Pancreas (tissue), 10 donors: ENCODE results near the gene TNN. TPM values are rescaled to one million over a fixed set of nuclear protein-coding genes. Genes with fewer than 3 reads are reported as not detected.

Experiments
- ATAC-seq, 4 donors: fragments of 200-7000 bp; cut with Tn5 transposase; one replicate each; pipeline versions ENCODE4 v1.8.0 to v1.9.1; 2020; ENCODE audit warnings: mild to moderate bottlenecking in 4 of 4, moderate library complexity in 4 of 4
- DNase-seq, 6 donors: peaks; one replicate each; pipeline ENCODE4 v3.0.0-alpha.2; 2020
- FAIRE-seq: peaks from 2 replicates; lab custom pipeline; 2012; peaks lifted over from hg19 to GRCh38; lab: Jason Lieb, UNC
- H3K27ac ChIP-seq, 4 donors: fragments of 200-600 bp; sonication (generic); 1 replicate in 3 of 4; 2 replicates in 1 of 4; pipeline versions ENCODE4 v1.5.0 to v1.8.0; 2020
- H3K27me3 ChIP-seq, 4 donors: fragments of 200-600 bp; one replicate each; pipeline ENCODE4 v1.8.0; 2021
- H3K36me3 ChIP-seq, 3 donors: fragments of 200-600 bp; sonication (generic) in 1 of 3; one replicate each; pipeline versions ENCODE4 v1.5.0 to v1.8.0; 2020 to 2021
- H3K4me1 ChIP-seq, 3 donors: fragments of 200-600 bp; one replicate each; pipeline ENCODE4 v1.8.0; 2021
- H3K4me3 ChIP-seq, 4 donors: fragments of 200-600 bp; sonication (generic) in 2 of 4; one replicate each; pipeline versions ENCODE4 v1.5.0 to v1.8.0; 2020 to 2021
- H3K9me3 ChIP-seq, 4 donors: fragments of 200-600 bp; one replicate each; pipeline ENCODE4 v1.8.0; 2021
- CTCF ChIP-seq, 4 donors: fragments of 200-600 bp; sonication (generic) in 3 of 4; IDR thresholded peaks; one replicate each; pipeline versions ENCODE4 v1.5.0 to v1.8.0; 2021; ENCODE audit warnings: antibody characterized with exemption in 4 of 4
- WGBS, 2 donors: extraction: QIAGEN DNeasy Blood & Tissue Kit; methylation state at CpG; one replicate each; pipeline ENCODE4 v1.1.7; 2013; 5-methylcytosine and 5-hydroxymethylcytosine counted together
- intact Hi-C, 3 donors: fragments of 100-400 bp; cut with DNase I; formaldehyde crosslinking; loops; one replicate each; pipeline versions ENCODE4 v1.11.1 to v1.14.2; 2022
- polyA plus RNA-seq, 2 donors: library from polyadenylated mRNA; stranded (reverse); fragments of 200-250 nt; gene quantifications; one replicate each; pipeline ENCODE4 v1.2.3, GENCODE V29; 2013
- total RNA-seq, 6 donors: library from RNA; stranded (reverse); fragmentation: NEBNext Ultra II Directional in 4 of 6; extraction: Animal tissue kit (Norgen Biotek cat#: 25700) in 4 of 6; gene quantifications; one replicate each; pipeline versions ENCODE4 v1.2.1 to v1.2.4, GENCODE V29; 2021 to 2023
- donor health status: healthy with polysubstance abuse.
- donor health status: DM: no; HTN: no; CAD: no; lungs with moderate emphysema.
- donor health status: DM: no; HTN: no; CAD: no.
- donor health status: control.
- donor health status: control.
- donor health status: Bipolar disorder and iron deficiency.
- donor health status: DM: yes; HTN: yes; CAD: no.
- donor health status: DM: no; HTN: no; CAD: no.
- donor health status: DM: no; HTN: no; CAD: no.
- donor health status: DM: yes; HTN: yes; CAD: no.

TNN gene
- total and polyA plus RNA-seq, 8 donors, result 0.05 to 0.09 (median 0.07) TPM; not detected in 4

- no peak overlapping the region for H3K4me3 ChIP-seq
- no peak for TF ChIP-seq CTCF (IDR thresholded peaks at IDR 0.05)
- ATAC-seq (peak in 3 of 4 donors; percentile 48 to 71 (median 57)), DNase-seq (no peak), FAIRE-seq (no peak)
- H3K27ac ChIP-seq, result no peak overlapping the region
- WGBS, 2 donors, result 35 to 37% methylated on average over 7 of the region's 7 CpGs
- H3K4me1 ChIP-seq, result peaks cover 0 to 3% (median 0%) of the 10 kb centered on the region in 3 donors
- no peaks in the 10 kb centered on the region for H3K9me3 ChIP-seq
- no peaks in the 10 kb centered on the region for H3K36me3 ChIP-seq
- intact Hi-C loops, result no loop called here
- H3K27me3 ChIP-seq, result no peaks in the 10 kb centered on the region
Observed at GRCh38 chr1:175145899-175146528, 78.4 kb downstream of the TNN start.

- Histone ChIP-seq H3K27ac (no peak overlapping the region), H3K36me3 (no peaks in the 10 kb centered on the region), H3K9me3 (no peaks in the 10 kb centered on the region), H3K27me3 (no peaks in the 10 kb centered on the region), H3K4me1 (peaks cover 0 to 3% (median 0%) of the 10 kb centered on the region in 3 donors), H3K4me3 (no peak overlapping the region)
- FAIRE-seq, result no peak
- 23 to 24% methylated on average over 21 of the region's 21 CpGs for WGBS, 2 donors
- peak; percentile 40 to 87 (median 68) for DNase-seq
- peak; percentile 68 to 83 (median 79) for TF ChIP-seq CTCF (IDR thresholded peaks at IDR 0.05)
- intact Hi-C loops, result no loop called here
- peak; percentile 82 to 97 (median 94) for ATAC-seq
Observed at GRCh38 chr1:175146529-175147213, 79.0 kb downstream of the TNN start.

GRCh38 chr1:175147569-175147968, 79.9 kb downstream of the TNN start:
- Histone ChIP-seq H3K36me3 (no peaks in the 10 kb centered on the region), H3K27ac (no peak overlapping the region), H3K27me3 (no peaks in the 10 kb centered on the region), H3K9me3 (no peaks in the 10 kb centered on the region), H3K4me1 (peaks cover 0 to 3% (median 0%) of the 10 kb centered on the region in 3 donors), H3K4me3 (no peak overlapping the region)
- TF ChIP-seq CTCF (IDR thresholded peaks at IDR 0.05), result no peak
- ATAC-seq (no peak), DNase-seq (no peak), FAIRE-seq (no peak)
- intact Hi-C loops, result no loop called here
- WGBS, 2 donors, result 87 to 90% methylated on average over 5 of the region's 5 CpGs

- intact Hi-C loops, result no loop called here
- 76 to 77% methylated on average over 7 of the region's 7 CpGs for WGBS, 2 donors
- H3K9me3 ChIP-seq, result no peaks in the 10 kb centered on the region
- no peak for DNase-seq
- peaks cover 0 to 3% (median 0%) of the 10 kb centered on the region in 3 donors for H3K4me1 ChIP-seq
- H3K4me3 ChIP-seq, result no peak overlapping the region
- H3K27ac ChIP-seq, result no peak overlapping the region
- ATAC-seq, result no peak
- no peaks in the 10 kb centered on the region for H3K36me3 ChIP-seq
- FAIRE-seq, result no peak
- H3K27me3 ChIP-seq, result no peaks in the 10 kb centered on the region
- no peak for TF ChIP-seq CTCF (IDR thresholded peaks at IDR 0.05)
Observed at GRCh38 chr1:175148068-175148467, 80.4 kb downstream of the TNN start.
